HFF-Myc (cell line): Measurements from ENCODE around the gene NEK6.
"Not testable (repeated sequence)": the region's sequence is repeated elsewhere in the genome, so short reads cannot be mapped to it uniquely, and the experiment has no call there.

Experiments used
- DNase-seq: peaks from one replicate; pipeline ENCODE4 v3.0.0-alpha.2; 2011; ENCODE audit warnings: low read depth; ENCODE audit errors: extremely low read depth
- H3K4me3 ChIP-seq: replicated peaks from 2 replicates; pipeline ENCODE4 v1.5.1; 2011; ENCODE audit warnings: low read depth, mild to moderate bottlenecking, control low read depth, low read length
- CTCF ChIP-seq: IDR thresholded peaks from 2 replicates; pipeline ENCODE4 v1.5.1; 2012; ENCODE audit warnings: mild to moderate bottlenecking, low read depth, low read length, control low read depth; ENCODE audit errors: missing control alignments

NEK6 gene

GRCh38 chr9:124242331-124243194 lies 15.2 kb upstream of the NEK6 start:
- DNase-seq, result no peak
- H3K4me3 ChIP-seq, result peak overlapping the region; percentile 40
- no peak for TF ChIP-seq CTCF

DNA sequence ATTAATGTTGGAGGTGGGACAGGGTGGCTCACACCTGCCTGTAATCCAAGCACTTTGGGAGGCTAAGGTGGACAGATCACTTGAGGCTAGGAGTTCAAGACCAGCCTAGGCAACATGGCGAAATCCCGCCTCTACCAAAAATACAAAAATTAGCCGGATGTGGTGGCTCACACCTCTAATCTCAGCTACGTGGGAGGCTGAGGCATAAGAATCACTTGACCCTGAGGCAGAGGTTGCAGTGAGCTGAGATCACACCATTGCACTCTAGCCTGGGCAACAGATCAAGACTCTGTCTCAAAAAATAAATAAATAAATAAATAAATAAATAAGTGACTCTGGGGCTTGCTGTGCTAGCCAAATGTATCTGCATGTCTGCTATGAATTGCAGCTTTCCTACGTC lies 10.4 kb upstream of the NEK6 start:
- not testable (repeated sequence) for DNase-seq

DNA sequence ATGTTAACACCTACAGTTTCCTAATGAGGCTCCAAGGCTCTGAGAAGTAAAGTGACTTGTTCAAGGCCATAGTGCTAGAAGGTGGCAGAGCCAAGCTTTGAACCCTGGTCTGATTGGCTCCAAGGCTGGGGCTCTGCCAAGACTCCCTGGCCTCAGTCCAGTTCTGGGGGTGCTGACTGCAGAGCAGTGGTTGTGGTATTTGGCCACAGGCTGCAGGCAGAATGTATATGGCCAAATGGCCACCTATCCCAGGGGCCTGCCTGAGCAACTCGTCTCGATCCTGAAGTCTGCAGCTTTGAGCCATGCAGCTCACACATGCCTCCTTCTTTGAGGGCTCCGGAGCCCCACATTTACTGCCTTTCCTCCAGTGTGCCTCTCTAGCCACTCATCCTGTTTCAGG lies 9.7 kb upstream of the NEK6 start:
- H3K4me3 ChIP-seq, result no peak overlapping the region
- no peak for DNase-seq
- TF ChIP-seq CTCF, result no peak

More for the DNA sequence above, 10.4 kb upstream of the NEK6 start:
- not testable (repeated sequence) for H3K4me3 ChIP-seq

DNA sequence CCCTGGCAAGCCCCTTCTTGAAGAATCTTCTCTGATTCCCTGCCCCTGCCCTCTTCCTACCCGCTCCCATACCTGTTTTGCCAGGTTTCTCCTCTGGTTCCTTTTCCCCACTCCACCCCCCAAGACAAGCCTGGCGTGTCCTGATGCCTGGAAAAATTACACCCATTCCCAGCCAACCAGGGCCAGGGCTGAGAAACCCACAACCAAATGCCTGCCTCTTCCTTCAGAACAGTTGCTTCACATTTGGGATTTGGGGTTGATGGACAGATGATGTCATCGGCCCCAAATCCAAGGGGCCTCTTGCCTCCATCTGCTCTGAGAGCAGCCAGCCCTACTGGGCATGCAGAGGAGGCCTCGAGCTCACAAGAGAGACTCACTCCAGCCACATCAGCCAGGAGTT lies 8.8 kb upstream of the NEK6 start:
- DNase-seq, result no peak
- no peak for TF ChIP-seq CTCF
- H3K4me3 ChIP-seq, result no peak overlapping the region

DNA sequence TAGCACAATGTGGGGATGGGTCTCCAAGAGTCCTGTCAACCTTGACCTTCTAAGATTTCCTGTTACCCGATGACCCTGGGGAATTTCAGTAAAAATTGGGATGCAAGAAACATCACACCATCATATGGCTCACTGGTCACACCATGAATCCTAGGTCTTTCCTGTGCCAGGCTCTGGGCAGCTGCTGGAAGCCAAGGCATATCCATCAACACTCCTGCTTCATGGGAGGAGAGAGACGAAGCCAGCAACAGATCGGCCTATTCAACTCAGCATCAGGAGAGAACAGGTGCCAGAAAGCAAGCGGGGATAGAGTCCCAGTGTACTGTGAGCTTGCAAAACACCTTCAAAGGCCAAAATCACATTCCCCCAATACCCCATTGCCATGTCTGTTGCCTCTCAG lies 6.5 kb upstream of the NEK6 start:
- DNase-seq, result no peak
- H3K4me3 ChIP-seq, result no peak overlapping the region
- TF ChIP-seq CTCF, result no peak

GRCh38 chr9:124251605-124252378 lies 6.0 kb upstream of the NEK6 start:
- no peak for TF ChIP-seq CTCF
- no peak for DNase-seq
- no peak overlapping the region for H3K4me3 ChIP-seq

DNA sequence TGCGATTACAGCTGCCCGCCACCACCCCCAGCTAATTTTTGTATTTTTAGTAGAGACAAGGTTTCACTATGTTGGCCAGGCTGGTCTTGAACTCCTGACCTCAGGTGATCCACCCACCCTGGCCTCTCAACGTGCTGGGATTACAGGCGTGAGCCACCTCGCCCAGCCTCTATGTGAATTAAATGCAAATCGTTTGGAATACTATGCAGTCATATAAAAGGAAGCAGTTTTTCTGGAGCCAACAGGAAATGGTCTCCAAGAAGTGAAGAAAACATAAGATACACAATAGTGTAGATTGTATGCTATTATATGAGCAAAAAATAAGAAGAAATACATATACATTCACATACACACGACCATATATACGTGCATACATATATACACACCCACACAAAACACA lies 4.9 kb upstream of the NEK6 start:
- not testable (repeated sequence) for H3K4me3 ChIP-seq, DNase-seq
